ENCODE results near the gene MGRN1.

MGRN1 gene

GRCh38 chr16:4625560-4626159, 1.0 kb downstream of the MGRN1 start:
- DNase-seq = no peak

GRCh38 chr16:4626396-4626795, 1.8 kb downstream of the MGRN1 start:
- no peak for DNase-seq

GRCh38 chr16:4628283-4628682, 3.7 kb downstream of the MGRN1 start:
- DNase-seq = no peak

- no peak for DNase-seq
Observed at GRCh38 chr16:4631444-4631843, 6.8 kb downstream of the MGRN1 start.

GRCh38 chr16:4633910-4634635, 9.4 kb downstream of the MGRN1 start:
- DNase-seq = no peak

GRCh38 chr16:4634768-4635167, 10.1 kb downstream of the MGRN1 start:
- no peak for DNase-seq

GRCh38 chr16:4636196-4636595, 11.6 kb downstream of the MGRN1 start:
- DNase-seq = no peak

- no peak for DNase-seq
Observed at GRCh38 chr16:4637501-4638166, 13.0 kb downstream of the MGRN1 start.

- DNase-seq = no peak
Observed at GRCh38 chr16:4639899-4640509, 15.4 kb downstream of the MGRN1 start.

GRCh38 chr16:4640572-4641305, 16.1 kb downstream of the MGRN1 start:
- DNase-seq = no peak

GRCh38 chr16:4641306-4641687, 16.7 kb downstream of the MGRN1 start:
- no peak for DNase-seq

- no peak for DNase-seq
Observed at GRCh38 chr16:4641895-4642294, 17.3 kb downstream of the MGRN1 start.

- no peak for DNase-seq
Observed at GRCh38 chr16:4646773-4647643, 22.4 kb downstream of the MGRN1 start.

GRCh38 chr16:4647644-4647980, 23.0 kb downstream of the MGRN1 start:
- no peak for DNase-seq

- no peak for DNase-seq
Observed at GRCh38 chr16:4648917-4649316, 24.3 kb downstream of the MGRN1 start.

GRCh38 chr16:4649744-4650442, 25.3 kb downstream of the MGRN1 start:
- no peak for DNase-seq

GRCh38 chr16:4650443-4651074, 25.9 kb downstream of the MGRN1 start:
- peak; percentile 83 for DNase-seq

GRCh38 chr16:4651827-4652226, 27.2 kb downstream of the MGRN1 start:
- DNase-seq = no peak

- DNase-seq = no peak
Observed at GRCh38 chr16:4652561-4652960, 27.9 kb downstream of the MGRN1 start.

- no peak for DNase-seq
Observed at GRCh38 chr16:4654011-4654963, 29.7 kb downstream of the MGRN1 start.
